HG03108 (cell line): Measurements from ENCODE around the gene PLTP.
"Not testable (repeated sequence)": the region's sequence is repeated elsewhere in the genome, so short reads cannot be mapped to it uniquely, and the experiment has no call there.

Source experiments
- ATAC-seq: cut with Tn5 transposase; IDR thresholded peaks from one replicate; pipeline ENCODE4 v1.9.1; 2021; ENCODE audit warnings: moderate library complexity; ENCODE audit not compliant: unreplicated experiment

The PLTP gene, protein sequence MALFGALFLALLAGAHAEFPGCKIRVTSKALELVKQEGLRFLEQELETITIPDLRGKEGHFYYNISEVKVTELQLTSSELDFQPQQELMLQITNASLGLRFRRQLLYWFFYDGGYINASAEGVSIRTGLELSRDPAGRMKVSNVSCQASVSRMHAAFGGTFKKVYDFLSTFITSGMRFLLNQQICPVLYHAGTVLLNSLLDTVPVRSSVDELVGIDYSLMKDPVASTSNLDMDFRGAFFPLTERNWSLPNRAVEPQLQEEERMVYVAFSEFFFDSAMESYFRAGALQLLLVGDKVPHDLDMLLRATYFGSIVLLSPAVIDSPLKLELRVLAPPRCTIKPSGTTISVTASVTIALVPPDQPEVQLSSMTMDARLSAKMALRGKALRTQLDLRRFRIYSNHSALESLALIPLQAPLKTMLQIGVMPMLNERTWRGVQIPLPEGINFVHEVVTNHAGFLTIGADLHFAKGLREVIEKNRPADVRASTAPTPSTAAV

DNA sequence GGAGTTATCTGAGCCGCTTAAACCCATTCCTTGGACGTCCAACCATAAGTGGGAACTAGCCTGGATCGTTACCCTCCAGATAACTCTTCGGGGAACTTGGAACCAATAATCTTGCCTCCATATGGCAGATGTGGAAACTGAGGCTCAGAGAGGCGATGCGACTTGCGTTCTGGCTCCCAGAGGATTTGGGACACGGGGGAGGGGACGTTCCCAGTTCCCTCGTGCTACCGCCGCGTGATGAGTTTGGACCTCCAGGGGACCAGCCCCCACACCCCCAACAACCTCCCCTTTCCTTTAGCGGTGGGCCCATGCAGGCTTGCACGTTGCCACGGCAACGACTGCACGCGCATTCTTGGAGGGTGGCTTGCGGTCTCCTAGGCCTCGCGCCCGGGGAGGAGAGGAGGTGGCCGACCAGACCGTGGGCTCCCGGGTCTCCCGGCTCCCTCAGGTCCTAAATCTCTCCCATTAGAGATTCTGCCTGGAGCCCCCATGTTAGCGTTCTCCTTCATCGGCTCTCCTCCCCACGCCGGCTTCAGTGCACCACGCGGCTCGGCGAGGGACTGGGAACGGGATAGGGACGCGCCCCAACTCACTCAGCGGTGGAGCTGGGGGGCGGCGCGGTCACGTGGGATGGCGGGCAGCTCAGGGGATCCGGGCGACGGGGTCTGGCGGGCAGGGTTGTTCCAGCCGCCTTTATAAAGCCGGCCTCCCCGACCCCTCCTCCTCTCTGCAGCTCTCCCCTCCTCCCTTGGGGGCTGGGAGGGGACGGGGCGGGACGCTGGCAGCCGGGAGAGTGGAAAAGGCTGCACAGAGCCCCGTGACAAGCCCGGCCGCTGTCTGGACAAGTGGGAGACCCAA, at the start of gene PLTP:
TSS of gene PLTP (minus strand) at position 670 of the 858 bp plus-strand sequence. CDS start 703 bp downstream, outside the sequence.
- ATAC-seq: no peak

DNA sequence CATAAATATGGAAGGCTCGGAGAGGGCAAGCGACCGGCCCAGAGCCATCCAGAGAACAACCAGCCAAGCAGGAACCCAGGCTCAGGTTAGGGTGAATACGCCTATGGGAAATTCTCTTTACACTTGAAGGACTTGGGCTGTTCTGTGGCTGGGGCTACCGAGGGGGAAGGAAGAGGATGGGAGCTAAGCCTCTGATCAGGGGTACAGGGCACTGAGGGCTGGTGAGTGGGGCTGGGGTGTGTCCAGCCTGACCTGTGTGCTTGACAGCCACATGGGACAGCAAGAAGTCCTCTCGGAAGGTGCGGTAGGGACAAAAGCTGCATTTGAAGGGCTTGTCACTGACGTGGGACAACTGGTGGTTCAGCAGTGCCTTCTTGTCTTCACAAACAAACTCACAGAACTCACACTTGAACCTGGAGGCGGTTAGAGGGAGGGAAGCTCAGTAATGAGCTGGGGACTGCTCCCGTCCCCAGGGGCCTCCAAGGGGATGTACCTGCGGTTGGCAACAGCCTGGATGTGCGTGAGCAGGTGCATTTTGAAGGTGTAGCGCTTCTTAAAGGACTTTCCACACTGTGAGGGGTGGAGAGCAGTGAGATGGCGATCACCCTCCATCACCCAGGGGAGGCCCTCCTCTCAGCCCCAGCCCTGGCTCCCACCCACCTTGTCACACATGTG, 48.1 kb upstream of the PLTP start:
- no peak for ATAC-seq

DNA sequence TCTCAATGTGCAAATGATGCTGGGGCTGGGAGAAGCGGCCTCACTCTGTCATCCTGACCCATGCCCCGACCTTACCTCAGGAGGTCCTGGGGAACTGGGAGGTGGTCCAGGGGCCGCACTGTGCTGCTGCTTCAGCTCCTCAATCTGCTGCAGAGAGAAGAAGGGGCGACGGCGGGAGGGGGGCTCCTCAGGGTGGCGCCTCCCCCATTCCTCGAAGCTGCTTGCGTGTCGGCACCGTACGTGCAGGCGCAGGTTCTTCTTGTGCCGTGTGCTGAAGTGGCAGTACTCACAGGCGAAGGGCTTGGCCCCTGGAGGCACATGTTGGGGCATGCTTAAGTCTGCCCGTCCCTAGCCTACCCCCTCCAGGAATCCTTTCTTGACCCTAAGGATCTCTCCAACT, 47.2 kb upstream of the PLTP start:
- ATAC-seq: no peak

DNA sequence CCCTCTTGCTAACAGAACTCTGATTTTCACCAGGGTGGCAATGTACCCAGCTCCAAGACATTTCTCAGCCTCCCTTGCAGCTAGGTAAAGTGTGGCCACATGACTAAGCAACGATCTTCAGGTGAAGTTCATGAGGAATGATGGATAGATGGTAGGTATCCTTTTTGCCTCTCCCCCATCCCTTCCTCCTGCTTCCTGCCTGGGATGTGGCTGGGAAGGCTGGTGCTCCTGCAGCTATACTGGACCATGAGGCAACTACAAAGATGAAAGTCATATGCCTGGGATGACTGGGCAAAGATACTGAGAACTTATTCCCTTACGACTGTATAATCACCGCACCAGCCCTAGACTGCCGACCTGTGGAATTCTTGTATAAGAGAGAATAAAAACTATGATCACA, 46.6 kb upstream of the PLTP start:
- no peak for ATAC-seq

DNA sequence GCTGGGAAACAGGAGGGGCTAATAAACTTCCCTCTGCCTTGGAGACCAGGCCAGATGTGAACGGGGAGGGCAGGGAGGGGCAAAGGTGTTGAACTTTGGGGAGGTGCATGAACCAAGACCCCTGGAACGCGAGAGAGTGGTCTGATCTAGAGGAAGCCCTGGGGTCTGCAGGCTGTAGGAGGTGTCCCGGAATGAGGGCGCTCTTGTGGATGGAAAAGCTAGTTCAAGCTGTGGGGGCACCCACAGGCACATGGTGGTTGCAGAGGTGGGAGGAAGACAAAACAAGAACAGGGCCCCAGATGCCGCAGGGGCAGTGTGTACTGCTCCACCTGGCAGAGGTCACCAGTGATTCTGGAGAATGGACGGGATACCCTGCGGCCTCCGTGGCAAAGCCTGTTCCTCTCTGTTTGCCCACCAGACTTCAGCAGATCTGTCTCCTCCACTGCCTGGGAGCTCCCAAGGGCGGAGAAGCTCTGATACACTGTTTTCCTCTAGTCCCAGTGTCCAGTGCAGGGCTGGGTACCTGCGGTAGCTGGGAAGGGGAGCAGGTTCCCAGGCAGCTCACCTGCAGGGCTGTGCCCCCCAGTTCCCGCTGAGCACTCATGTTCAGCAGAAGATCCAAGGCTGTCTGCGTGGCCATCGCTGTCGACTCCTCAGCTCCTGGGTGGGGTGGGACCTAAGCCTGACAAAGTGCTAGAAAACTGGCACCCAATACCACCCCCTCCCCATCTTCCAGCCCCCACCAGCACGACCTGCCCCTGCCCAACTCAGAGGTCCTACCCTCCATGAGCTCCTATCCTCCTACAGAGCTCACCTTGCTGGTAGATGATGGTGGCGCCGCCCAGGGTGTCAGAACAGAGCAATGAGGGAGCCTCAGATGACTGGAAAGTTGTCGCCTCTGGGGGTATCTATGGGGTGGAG, 45.3 kb upstream of the PLTP start:
- ATAC-seq: no peak

DNA sequence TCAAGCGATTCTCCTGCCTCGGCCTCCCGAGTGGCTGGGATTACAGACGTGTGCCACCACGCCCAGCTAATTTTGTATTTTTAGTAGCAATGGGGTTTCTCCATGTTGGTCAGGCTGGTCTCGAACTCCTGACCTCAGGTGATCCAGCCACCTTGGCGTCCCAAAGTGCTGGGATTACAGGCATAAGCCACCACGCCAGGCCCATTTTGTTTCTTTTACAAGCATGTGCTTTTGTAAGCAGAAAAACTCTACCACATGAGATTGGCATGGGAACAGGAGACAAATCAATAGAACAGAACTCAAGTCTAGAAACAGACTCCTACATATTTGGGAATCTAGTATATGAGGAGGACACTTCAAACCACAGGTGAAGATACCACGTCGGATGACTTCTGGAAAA, 44.4 kb upstream of the PLTP start:
- not testable (repeated sequence) for ATAC-seq

DNA sequence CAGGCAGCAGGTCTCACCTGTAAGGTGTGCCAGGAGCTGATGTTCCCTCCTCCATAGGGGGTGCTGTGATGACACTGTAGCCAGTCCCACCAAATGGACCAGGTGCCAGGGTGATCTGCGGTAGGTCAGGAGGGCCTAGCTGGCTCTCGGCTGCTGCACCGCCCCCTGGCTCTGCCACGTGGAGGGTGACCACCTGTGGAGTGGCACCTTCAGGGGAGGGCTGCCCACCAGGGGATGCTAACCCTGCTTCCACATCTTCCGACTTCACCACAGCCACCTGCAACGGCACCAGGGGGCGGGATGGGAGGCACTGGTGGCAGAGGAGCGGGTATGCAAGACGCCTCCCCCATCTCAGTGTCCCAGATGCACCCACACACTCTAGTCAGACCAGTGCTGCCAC, 41.7 kb upstream of the PLTP start:
- ATAC-seq: no peak

DNA sequence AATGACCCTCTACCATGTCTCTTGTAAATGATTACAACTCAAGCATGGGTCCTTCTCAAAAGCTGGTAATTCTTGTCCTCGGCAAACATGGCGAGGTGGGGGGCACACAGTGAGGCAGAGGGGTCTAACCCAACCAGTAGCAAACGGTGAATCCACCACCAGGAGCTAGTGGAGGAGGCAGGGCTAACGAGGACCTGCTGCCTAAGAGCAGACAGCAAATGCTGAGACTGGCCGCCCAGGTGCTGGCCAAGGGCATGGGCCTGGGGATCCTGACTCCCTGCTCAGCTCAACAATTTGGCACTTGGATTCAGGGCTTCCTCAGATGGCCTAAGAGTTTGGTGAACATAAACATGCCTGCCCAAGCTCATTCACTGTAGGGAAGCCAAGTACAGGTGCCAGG, 40.9 kb upstream of the PLTP start:
- ATAC-seq: no peak

DNA sequence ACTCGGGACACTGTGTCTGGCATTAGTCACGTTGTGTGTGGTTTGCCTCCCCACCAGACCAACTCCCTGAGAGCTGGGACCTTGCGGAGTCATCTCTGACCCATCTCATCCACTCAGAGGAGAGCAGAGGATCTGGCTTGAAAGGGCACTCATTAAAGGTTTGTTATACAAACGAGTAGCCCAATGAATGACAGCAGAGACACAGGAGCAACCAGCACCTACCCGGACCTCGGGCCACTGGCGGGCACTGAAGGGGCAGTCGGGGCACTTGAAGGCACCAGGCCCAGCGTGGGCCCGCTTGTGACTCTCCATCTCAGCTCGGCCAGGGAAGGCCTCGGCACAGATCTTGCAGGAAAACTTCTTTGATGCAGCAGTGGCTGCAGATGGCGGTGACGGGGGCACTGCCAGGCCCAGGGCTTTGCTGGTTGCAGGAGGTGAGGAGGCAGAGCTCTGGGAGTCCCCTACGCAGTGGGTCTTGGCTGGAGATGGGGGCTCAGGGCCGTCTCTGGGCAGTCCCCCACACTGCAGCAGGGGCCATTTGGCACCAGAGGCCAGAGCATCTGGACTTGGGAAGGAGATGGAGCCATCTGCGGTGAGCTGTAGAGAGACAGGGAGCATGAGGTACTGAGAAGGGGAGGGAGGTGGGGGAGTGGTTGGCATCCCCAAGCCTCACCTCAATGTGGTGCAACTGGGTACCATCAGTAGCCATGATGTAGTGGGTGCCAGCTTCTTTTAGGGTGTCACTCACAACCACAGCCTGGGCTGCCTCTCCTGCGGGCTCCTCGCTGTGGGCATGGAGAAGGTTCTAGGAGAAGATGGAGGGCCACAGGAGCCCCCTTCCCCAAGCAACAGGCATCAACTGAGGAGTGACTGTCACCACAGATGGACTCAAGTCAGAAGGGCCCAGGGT, 40.2 kb upstream of the PLTP start:
- ATAC-seq: no peak

DNA sequence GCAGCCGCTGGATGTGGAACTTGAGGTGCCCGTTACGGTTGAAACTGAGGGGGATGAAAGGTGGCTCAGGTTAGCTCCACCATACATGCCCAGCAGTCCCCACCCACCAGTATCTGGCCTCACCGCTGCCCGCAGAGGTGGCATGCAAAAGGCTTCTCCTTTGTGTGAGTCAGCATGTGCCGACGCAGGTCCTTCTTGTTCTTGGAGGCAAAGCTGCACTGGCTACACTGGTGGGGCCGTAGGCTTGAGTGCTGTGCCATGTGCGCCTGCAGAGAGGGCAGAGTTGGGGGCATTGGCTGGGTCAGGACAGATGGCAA, 38.3 kb upstream of the PLTP start:
- ATAC-seq: no peak

DNA sequence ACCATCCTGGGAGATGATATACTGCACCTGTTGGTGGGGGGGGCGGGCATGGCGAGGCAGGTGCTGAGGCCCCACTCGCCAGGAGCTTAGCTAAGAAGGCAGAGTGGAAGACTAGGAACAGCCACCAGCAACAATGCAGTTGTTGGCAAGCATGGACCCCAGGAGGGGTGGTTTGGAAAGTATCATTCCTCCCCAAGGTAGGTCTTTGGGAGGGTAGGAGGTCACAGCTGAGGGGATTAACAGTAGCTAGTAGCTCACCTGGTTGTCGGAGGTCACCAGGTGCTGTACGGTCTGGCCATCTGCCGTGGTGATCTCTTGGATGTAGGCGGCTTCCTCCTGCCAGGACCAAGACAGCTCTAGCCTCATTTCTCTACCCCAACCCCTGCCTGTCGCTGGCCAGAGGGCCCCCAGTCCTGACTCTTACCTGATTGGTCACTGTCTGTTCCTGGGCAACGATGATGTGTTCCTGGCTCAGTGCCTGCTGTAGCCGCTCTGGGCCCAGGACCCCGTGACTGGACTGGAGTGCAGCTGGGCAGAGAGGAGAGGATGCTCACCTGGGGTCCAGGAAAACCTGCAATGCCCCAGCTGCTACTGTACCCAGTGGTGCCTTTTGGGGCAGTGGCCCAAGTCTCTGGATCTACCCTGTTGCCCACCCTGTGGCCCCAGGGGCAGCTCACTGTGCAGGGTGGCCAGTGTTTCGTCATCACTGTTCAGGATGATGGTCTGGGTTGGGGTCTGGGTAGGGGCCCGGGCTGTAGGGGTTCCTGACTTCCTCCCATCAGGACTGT, 37.8 kb upstream of the PLTP start:
- no peak for ATAC-seq

DNA sequence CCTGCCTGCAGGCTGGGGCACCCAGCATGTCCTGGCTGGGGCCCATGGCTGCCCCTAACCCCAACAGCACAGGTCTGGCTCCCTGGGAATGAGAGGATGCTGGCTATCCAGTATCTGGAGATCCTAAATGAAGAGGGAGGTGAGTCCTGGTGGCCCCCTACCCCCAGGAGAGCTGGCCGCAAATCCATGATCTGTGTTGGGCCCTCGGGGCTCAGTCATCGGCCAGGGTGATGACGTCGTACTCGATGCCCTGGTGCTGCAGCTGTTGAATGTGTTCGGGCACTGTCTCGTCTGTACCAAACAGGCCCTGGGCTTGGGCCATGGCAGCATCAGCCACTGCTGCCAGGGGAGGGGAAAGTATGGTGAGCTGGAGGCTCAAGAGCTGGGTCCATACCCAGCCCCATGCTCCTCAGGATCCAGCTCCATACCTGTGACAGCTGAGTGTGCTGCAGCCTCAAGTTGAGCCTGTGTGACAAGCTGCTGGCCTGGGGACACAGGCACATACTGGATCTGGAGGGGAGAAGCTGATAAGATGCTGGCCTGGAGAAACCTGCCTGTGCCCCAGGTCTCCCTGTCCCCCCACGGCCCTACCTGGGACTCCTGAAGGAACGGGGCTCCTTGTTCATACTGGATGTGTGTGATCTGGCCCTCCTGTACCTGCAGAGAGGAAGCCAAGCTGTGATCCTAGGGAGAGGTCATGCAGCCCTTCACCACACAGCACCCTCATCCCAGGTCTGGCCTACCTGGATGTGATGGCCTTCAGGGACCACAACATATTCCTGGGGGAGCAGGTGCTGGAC, 37.0 kb upstream of the PLTP start:
- ATAC-seq: no peak

DNA sequence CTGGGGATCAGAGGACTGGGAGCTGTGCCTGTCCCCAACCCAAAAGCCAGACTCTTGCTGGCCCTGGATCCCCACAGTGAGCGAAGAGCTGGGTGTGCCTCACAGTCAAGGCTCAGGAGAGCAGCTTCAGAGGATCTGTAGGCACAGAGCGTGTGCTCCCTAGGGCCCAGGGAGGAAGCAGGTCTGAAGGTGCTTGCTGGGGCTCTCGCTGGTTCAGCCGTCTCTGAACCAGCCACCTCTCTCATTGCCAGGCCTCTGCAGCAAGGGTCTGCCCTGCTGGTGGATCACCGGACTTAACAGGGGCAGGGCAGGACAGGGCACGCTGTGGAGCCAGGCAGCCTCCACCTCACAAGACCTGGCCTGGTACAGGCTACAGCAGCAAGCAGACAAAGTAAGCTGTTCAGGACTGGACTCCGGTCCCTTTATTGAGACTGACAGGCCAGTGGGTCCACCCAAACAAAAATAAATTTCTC, 36.3 kb upstream of the PLTP start:
- no peak for ATAC-seq

DNA sequence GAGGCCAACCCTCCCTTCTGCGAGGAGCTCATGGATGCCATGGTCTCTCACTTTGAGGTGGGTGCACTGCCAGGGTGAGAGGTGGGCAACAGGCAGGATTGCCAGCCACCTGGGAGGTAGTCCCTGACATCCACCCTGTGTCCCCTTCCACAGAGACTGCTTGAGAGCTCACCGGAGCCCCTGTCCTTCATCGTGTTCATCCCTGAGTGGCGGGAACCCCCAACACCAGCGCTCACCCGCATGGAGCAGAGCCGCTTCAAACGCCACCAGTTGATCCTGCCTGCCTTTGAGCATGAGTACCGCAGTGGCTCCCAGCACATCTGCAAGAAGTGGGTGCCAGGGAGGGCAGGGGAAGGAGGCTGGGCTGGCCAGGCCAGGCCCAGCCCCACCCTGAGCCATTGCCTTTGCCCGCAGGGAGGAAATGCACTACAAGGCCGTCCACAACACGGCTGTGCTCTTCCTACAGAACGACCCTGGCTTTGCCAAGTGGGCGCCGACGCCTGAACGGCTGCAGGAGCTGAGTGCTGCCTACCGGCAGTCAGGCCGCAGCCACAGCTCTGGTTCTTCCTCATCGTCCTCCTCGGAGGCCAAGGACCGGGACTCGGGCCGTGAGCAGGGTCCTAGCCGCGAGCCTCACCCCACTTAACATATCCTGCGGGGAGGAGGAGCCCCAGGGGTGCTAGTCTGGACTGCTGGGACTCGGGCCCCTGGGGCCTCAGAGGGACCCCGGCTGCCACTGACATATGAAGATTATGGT, 35.3 kb upstream of the PLTP start:
- no peak for ATAC-seq

DNA sequence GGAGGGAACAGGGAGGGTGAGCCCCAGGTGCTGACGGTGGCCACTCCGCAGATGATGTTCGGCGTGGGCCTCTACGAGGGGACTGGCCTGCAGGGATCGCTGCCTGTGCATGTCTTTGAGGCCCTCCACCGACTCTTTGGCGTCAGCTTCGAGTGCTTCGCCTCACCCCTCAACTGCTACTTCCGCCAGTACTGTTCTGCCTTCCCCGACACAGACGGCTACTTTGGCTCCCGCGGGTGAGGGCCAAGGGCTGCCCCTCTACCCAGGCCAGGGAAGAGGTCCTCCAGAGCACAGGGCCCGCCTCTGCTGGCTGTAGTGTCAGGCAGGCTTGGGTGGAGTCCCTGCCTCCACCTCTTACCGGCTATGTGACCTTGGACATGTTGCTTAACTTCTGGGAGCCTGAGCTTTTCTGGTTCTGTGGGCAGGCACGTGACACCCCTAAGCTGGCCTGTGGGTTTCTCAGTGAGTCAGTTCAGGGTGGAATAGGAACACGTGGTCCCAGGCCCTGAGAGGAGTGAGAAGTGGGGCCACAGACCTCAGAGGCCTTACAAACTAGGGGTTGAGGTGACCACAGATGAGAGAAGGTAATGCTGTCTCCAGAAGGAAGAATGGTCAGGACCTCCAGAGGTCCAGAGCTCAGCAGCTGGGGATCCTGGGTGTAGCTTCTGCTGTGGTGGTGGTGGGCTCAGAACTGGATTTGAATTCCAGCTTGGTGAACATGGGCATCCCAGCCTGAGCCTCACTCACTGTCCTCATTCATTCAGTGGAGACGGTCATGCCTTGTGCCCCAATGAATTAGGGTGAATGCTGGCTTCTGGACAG, 34.4 kb upstream of the PLTP start:
- ATAC-seq: no peak

DNA sequence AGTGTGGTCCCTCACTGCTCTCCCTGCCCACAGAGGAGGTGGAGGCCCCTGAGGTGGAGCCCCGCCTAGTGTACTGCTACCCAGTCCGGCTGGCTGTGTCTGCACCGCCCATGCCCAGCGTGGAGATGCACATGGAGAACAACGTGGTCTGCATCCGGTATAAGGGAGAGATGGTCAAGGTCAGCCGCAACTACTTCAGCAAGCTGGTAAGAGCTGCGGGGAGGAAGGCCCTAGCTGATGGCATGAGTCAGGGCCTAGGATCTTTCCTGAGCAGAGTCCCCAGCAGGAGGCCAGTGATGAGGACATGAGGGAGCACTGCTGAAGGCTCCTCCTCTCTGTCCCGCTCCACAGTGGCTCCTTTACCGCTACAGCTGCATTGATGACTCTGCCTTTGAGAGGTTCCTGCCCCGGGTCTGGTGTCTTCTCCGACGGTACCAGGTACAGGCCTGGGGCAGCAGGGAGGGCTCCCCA, 33.8 kb upstream of the PLTP start:
- no peak for ATAC-seq
